Activated CD4-positive, alpha-beta T cell treated with anti-CD3 and anti-CD28 coated beads, Interleukin-2, Interleukin-4, amounts not matched to agents 100 ng/mL and 50 ng/mL, durations not matched to agents 16 hours and 8 hours (primary cell): ENCODE results near the gene LRRC8D.

Experiments
- DNase-seq: peaks from one replicate; pipeline ENCODE4 v3.0.0-alpha.2; 2020; ENCODE audit warnings: low spot score

The LRRC8D gene

DNA sequence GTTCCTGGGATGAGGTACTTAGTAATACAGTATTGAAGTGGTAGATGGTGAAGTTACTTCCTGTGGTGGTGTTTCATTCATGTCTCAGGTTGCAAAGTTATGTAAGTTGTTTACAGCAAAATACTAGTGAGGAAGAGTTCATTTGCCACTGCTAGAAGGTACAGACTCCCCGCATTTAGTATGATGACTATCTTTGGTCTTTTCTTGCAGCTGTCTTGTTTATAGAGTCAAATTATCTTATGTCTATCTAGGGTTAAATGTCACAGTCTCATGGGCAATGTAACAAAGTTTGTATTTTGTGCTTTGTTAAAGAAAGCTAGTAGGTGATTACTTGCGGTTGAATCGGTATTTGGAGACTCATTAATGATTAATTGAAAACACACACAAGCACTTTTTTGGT lies 50.2 kb downstream of the LRRC8D start:
- no peak for DNase-seq

DNA sequence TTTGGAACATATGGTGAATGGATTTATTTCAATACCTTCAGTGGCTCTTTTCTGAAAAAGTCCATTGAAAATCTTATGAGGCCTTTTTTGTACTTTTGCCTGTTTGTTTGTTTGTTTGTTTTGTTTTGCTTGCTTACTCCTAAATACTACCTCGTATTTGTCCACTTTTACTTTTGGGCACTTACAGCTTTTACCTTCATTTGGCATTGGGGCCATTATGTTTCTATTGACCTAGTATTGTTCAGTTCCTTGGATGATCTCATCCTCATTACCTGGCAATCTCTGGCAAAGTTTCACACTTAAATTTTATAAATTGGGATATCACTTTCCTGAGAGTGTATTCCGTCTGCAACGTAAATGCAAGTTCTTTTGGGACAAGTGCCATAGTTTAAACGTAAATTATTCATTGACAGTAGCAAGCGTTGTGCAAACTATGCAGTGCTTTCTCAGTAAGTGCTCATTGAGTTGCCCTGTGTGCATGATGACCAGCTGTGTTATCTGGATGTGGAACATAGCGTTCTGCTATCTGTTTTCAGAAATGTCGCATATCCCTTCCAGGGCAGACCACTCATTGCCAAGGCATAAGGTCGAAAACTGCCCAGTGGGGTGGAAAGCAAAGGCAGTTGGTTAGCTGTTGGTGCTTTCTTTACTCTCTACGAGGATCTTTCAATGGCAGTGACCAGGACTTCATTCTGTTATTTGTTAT lies 51.1 kb downstream of the LRRC8D start:
- no peak for DNase-seq

GRCh38 chr1:89872567-89872966 lies 51.7 kb downstream of the LRRC8D start:
- no peak for DNase-seq

GRCh38 chr1:89873288-89873687 lies 52.5 kb downstream of the LRRC8D start:
- DNase-seq = no peak

DNA sequence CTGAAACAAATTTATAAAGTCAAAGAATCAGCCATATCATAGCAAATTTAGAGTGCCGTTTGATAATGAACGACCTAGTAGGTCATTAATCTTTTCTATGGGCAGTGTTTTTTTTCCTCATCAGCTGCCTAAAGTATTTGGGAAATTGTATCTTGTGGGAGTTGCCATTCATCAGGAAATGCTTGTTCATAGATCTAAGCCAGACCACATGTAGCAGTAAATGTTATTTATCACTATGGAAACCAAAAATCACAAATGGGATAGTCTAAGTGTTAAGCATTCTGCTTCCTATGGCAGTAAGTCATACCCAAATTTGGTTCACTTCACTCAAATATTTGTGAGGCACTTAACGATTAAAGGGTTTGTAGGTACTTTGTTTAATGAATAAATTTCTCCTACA lies 52.9 kb downstream of the LRRC8D start:
- no peak for DNase-seq

DNA sequence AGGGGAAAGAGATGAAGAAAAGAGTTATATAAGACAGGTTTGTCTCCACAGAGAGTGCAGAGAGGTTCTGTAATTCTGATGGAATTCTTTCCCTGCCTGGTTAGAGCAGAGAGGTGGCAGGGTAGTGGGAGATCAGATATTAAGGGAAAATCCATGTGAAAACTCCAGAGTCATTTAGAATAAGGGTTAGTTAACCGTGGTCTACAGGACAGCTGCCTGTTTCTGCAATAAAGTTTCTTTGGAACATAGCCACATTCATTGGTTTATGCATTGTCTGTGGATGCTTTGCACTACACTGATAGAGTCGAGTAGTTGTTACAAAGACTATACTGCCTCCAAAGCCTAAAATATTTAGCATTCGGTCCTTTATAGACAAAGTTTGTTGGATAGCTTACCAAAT lies 55.6 kb downstream of the LRRC8D start:
- no peak for DNase-seq

DNA sequence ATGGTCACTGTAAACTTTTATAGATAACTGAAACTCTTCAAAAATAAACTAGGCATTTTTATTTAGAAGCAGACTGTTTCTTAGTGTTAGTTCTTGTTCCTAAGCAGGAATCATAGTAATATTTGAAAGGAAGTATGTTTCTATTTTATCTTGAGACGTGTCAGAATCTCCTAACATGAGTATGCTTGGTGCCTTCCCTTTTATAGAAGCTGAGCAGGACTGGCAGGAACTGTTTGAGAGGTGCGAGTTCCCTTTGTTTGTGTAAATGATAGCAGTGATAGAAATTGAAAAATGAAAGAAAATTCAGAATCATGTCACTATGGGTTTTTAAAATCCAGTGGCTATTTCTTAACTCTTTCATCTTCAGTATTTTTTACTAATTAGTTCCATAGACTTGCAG lies 56.9 kb downstream of the LRRC8D start:
- no peak for DNase-seq

GRCh38 chr1:89878256-89878655 lies 57.4 kb downstream of the LRRC8D start:
- no peak for DNase-seq

- DNase-seq = no peak
These were observed 59.8 kb downstream of the LRRC8D start for GRCh38 chr1:89880679-89881078.

GRCh38 chr1:89881415-89882058 lies 60.7 kb downstream of the LRRC8D start:
- DNase-seq = peak; percentile 59

- DNase-seq = no peak
These were observed 61.7 kb downstream of the LRRC8D start for GRCh38 chr1:89882348-89883029.

DNA sequence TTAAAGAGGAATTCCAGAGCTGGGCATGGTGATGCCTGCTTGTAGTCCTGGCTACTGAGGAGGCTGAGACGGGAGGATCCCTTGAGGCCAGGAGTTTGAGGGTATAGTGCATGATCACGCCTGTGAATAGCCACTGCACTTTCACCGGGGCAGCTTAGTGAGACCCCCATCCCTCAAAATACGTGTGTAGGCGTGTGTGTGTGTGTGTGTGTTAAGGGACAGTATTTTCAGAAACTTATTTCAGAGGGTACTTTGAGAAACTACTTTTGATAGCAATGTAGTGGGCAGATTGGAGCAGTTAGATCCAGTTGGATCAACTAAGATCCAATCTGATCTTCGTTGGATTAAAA lies 62.2 kb downstream of the LRRC8D start:
- no peak for DNase-seq

GRCh38 chr1:89884718-89885596 lies 64.1 kb downstream of the LRRC8D start:
- DNase-seq = no peak

DNA sequence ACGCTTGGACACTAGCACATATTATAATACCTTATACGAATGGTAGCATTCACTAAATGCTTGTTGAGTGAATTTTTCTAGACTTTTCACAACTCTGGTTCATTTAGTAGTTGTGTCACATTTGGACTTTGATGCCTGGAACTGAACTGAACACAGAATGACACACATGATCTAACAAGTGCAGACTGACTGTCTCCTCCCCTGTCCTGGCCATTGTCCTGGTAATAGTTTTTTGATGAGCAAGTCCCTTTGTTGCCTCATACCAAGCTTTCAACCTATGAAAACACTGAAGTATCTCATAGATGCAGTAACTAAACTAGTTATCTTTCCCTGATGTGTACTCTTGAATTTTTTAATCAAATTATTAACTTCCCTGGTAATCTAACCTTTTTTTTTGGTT lies 66.4 kb downstream of the LRRC8D start:
- DNase-seq = no peak

- no peak for DNase-seq
These were observed 66.9 kb downstream of the LRRC8D start for GRCh38 chr1:89887713-89888112.

- no peak for DNase-seq
These were observed 67.9 kb downstream of the LRRC8D start for GRCh38 chr1:89888480-89889322.

- no peak for DNase-seq
These were observed 68.4 kb downstream of the LRRC8D start for GRCh38 chr1:89889323-89889615.

DNA sequence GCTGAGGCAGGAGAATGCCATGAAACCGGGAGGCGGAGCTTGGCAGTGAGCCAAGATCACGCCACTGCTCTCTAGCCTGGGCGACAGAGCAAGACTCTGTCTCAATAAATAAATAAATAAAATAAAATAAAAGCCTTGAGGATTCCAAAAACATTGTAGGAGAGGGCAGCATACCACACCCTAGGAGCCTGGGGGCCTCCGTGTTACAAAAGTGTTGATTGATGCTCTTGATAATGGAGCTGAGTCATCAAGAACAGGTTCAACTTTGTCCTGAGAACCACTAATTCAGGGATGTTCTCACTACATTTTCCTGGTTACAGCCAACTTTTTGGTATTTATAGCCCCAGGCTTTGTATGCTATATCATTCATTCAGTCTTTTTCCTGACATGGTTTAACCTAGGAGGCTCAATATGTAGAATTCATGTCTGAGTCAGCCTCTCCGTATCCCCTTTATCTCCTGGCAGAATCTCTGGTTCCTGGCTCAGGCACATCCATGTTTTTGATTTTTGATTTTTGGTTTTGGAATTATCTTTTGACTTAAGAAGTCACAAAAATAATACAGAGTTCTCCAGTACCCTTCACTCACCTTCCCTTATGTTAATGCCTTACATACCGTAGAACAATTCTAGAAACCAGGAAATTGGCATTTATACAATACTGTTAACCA lies 69.4 kb downstream of the LRRC8D start:
- DNase-seq = no peak

DNA sequence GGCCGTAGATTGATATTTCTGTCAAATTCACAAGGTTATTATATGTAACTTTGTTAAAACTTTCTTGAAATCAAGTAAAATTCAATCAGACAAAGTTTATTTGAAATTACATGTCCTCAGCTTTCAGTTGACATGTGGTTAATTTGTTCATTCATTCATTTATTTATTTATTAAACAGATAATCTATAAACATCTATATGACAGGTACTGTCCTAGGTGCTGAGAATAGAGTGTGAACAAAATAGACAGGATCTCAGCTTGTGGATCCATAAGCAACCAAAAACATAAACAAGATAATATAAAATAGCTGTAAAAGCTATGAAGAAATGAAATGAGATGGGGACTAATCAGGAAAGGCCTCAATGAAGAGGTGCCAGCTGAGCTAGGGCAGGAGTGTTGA lies 72.0 kb downstream of the LRRC8D start:
- no peak for DNase-seq

DNA sequence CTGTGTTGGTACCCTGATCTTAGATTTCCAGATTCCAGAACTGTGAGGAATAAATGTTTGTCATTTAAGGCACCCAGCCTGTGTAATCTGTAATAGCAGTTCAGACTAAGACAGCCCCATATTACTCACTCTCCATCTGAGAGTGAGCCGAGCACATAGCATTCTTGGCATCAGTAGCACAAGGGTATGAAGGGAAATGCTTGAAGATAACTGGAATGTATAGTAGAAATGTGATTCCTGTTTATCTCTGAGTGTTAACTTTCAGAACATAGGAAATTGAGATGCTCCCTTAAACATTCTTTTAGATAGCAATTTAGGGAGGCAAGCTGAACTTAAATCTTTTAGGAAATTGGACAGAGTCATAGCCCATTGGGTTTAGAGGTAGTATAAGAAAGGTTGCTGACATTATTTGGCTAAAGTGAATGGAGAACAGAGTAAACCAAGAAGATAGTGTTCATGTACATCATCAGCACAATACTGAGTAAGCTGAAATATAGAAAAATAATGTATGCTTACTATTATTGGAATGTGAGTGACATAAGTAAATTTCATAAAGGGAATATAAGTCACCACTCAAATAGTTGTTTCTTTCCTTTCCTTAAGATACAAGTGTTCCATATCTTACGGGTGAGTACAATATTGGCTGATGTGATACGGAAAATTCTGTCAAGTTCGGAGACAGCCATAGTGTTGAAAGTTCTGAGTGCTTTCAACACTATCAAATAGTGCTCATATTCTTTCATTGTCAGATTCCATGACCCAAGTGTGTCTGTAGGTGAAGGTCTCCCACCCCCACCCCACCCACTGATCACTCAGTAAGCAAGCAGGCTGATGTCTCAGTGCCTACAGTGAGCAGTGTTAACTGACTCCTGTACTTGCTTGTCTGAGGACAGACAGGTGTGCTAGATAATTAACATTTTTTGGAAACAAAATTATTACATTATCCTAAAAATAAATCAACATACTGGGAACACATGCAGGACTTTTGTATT lies 73.7 kb downstream of the LRRC8D start:
- no peak for DNase-seq
